Pancreas (tissue), 10 donors: Measurements from ENCODE around the gene FOSB. TPM values are rescaled to one million over a fixed set of nuclear protein-coding genes. Genes with fewer than 3 reads are reported as not detected.

Experiments
- ATAC-seq, 4 donors: fragments of 200-7000 bp; cut with Tn5 transposase; one replicate each; pipeline versions ENCODE4 v1.8.0 to v1.9.1; 2020; ENCODE audit warnings: mild to moderate bottlenecking in 4 of 4, moderate library complexity in 4 of 4
- DNase-seq, 6 donors: peaks; one replicate each; pipeline ENCODE4 v3.0.0-alpha.2; 2020
- FAIRE-seq: peaks from 2 replicates; lab custom pipeline; 2012; peaks lifted over from hg19 to GRCh38; lab: Jason Lieb, UNC
- H3K27ac ChIP-seq, 4 donors: fragments of 200-600 bp; sonication (generic); 1 replicate in 3 of 4; 2 replicates in 1 of 4; pipeline versions ENCODE4 v1.5.0 to v1.8.0; 2020
- H3K27me3 ChIP-seq, 4 donors: fragments of 200-600 bp; one replicate each; pipeline ENCODE4 v1.8.0; 2021
- H3K36me3 ChIP-seq, 3 donors: fragments of 200-600 bp; sonication (generic) in 1 of 3; one replicate each; pipeline versions ENCODE4 v1.5.0 to v1.8.0; 2020 to 2021
- H3K4me1 ChIP-seq, 3 donors: fragments of 200-600 bp; one replicate each; pipeline ENCODE4 v1.8.0; 2021
- H3K4me3 ChIP-seq, 4 donors: fragments of 200-600 bp; sonication (generic) in 2 of 4; one replicate each; pipeline versions ENCODE4 v1.5.0 to v1.8.0; 2020 to 2021
- H3K9me3 ChIP-seq, 4 donors: fragments of 200-600 bp; one replicate each; pipeline ENCODE4 v1.8.0; 2021
- CTCF ChIP-seq, 4 donors: fragments of 200-600 bp; sonication (generic) in 3 of 4; IDR thresholded peaks; one replicate each; pipeline versions ENCODE4 v1.5.0 to v1.8.0; 2021; ENCODE audit warnings: antibody characterized with exemption in 4 of 4
- WGBS, 2 donors: extraction: QIAGEN DNeasy Blood & Tissue Kit; methylation state at CpG; one replicate each; pipeline ENCODE4 v1.1.7; 2013; 5-methylcytosine and 5-hydroxymethylcytosine counted together
- intact Hi-C, 3 donors: fragments of 100-400 bp; cut with DNase I; formaldehyde crosslinking; loops; one replicate each; pipeline versions ENCODE4 v1.11.1 to v1.14.2; 2022
- polyA plus RNA-seq, 2 donors: library from polyadenylated mRNA; stranded (reverse); fragments of 200-250 nt; gene quantifications; one replicate each; pipeline ENCODE4 v1.2.3, GENCODE V29; 2013
- total RNA-seq, 6 donors: library from RNA; stranded (reverse); fragmentation: NEBNext Ultra II Directional in 4 of 6; extraction: Animal tissue kit (Norgen Biotek cat#: 25700) in 4 of 6; gene quantifications; one replicate each; pipeline versions ENCODE4 v1.2.1 to v1.2.4, GENCODE V29; 2021 to 2023
- donor health status: healthy with polysubstance abuse.
- donor health status: DM: no; HTN: no; CAD: no; lungs with moderate emphysema.
- donor health status: DM: no; HTN: no; CAD: no.
- donor health status: control.
- donor health status: control.
- donor health status: Bipolar disorder and iron deficiency.
- donor health status: DM: yes; HTN: yes; CAD: no.
- donor health status: DM: no; HTN: no; CAD: no.
- donor health status: DM: no; HTN: no; CAD: no.
- donor health status: DM: yes; HTN: yes; CAD: no.

The FOSB gene
- total and polyA plus RNA-seq, 8 donors: 0.79 to 21.6 (median 6.2) TPM

- H3K4me1 ChIP-seq: peaks cover 8 to 19% (median 14%) of the 10 kb centered on the region in 3 donors
- DNase-seq: peak; percentile 61 to 88 (median 77)
These were observed 46.7 kb downstream of the FOSB start for GRCh38 chr19:45514376-45515051.

GRCh38 chr19:45515081-45515624 is 47.4 kb downstream of the FOSB start:
- peaks cover 0 to 14% (median 4%) of the 10 kb centered on the region in 3 donors for H3K36me3 ChIP-seq
- DNase-seq: no peak
- intact Hi-C loops: no loop called here
- ATAC-seq: peak in 3 of 4 donors; percentile 12 to 54 (median 48)
- H3K27ac ChIP-seq: peak overlapping the region in 3 of 4 donors; percentile 43 to 60 (median 54)
- no peak for FAIRE-seq
- no peak overlapping the region for H3K4me3 ChIP-seq
- WGBS, 2 donors: 77 to 82% methylated on average over 10 of the region's 10 CpGs
- peaks cover 8 to 16% (median 11%) of the 10 kb centered on the region in 3 donors for H3K4me1 ChIP-seq
- TF ChIP-seq CTCF (IDR thresholded peaks at IDR 0.05): no peak
- H3K27me3 ChIP-seq: no peaks in the 10 kb centered on the region
- H3K9me3 ChIP-seq: no peaks in the 10 kb centered on the region

More at GRCh38 chr19:45514376-45515051, 46.7 kb downstream of the FOSB start:
- FAIRE-seq (no peak), ATAC-seq (peak; percentile 75 to 95 (median 88))
- Histone ChIP-seq H3K9me3 (no peaks in the 10 kb centered on the region), H3K36me3 (peaks cover 0 to 10% (median 4%) of the 10 kb centered on the region in 3 donors), H3K4me3 (no peak overlapping the region), H3K27me3 (no peaks in the 10 kb centered on the region), H3K27ac (peak overlapping the region; percentile 11 to 60 (median 48))
- no peak for TF ChIP-seq CTCF (IDR thresholded peaks at IDR 0.05)
- intact Hi-C loops: no loop called here
- 15 to 18% methylated on average over 13 of the region's 13 CpGs for WGBS, 2 donors

- FAIRE-seq (no peak), DNase-seq (no peak), ATAC-seq (no peak)
- no peak for TF ChIP-seq CTCF (IDR thresholded peaks at IDR 0.05)
- Histone ChIP-seq H3K36me3 (peaks cover 0 to 20% (median 4%) of the 10 kb centered on the region in 3 donors), H3K27me3 (no peaks in the 10 kb centered on the region), H3K4me3 (no peak overlapping the region), H3K4me1 (peaks cover 8 to 16% (median 11%) of the 10 kb centered on the region in 3 donors), H3K27ac (peak overlapping the region in 2 of 4 donors; percentile 43 to 60), H3K9me3 (no peaks in the 10 kb centered on the region)
- intact Hi-C loops: no loop called here
- 80 to 89% methylated on average over 9 of the region's 9 CpGs for WGBS, 2 donors
These were observed 48.1 kb downstream of the FOSB start for GRCh38 chr19:45515807-45516401.

- no peak for FAIRE-seq
- H3K4me1 ChIP-seq: peaks cover 8 to 16% (median 11%) of the 10 kb centered on the region in 3 donors
- no peak for ATAC-seq
- intact Hi-C loops: no loop called here
- WGBS, 2 donors: 69 to 76% methylated on average over 7 of the region's 7 CpGs
- no peak for DNase-seq
- peaks cover 0 to 20% (median 4%) of the 10 kb centered on the region in 3 donors for H3K36me3 ChIP-seq
- no peak overlapping the region for H3K27ac ChIP-seq
- no peaks in the 10 kb centered on the region for H3K27me3 ChIP-seq
- no peaks in the 10 kb centered on the region for H3K9me3 ChIP-seq
- no peak for TF ChIP-seq CTCF (IDR thresholded peaks at IDR 0.05)
- no peak overlapping the region for H3K4me3 ChIP-seq
These were observed 49.4 kb downstream of the FOSB start for GRCh38 chr19:45517238-45517637.
